Neural cell (in vitro differentiated cells): Measurements from ENCODE around the gene DPYD.

ENCODE experiments used
- CTCF ChIP-seq: fragments of 450-650 bp; IDR thresholded peaks from 2 replicates; pipeline ENCODE4 v1.5.1; 2014; ENCODE audit warnings: antibody characterized with exemption, mild to moderate bottlenecking, moderate library complexity; ENCODE audit not compliant: poor library complexity, severe bottlenecking
- EP300 ChIP-seq: fragments of 450-650 bp; conservative IDR thresholded peaks from 2 replicates; pipeline ENCODE4 v1.6.1; 2014; ENCODE audit warnings: antibody characterized with exemption, mild to moderate bottlenecking, moderate library complexity; ENCODE audit not compliant: poor library complexity, severe bottlenecking
- POLR2AphosphoS5 ChIP-seq: IDR thresholded peaks from 2 replicates; pipeline ENCODE4 v1.6.1; 2012

DNA sequence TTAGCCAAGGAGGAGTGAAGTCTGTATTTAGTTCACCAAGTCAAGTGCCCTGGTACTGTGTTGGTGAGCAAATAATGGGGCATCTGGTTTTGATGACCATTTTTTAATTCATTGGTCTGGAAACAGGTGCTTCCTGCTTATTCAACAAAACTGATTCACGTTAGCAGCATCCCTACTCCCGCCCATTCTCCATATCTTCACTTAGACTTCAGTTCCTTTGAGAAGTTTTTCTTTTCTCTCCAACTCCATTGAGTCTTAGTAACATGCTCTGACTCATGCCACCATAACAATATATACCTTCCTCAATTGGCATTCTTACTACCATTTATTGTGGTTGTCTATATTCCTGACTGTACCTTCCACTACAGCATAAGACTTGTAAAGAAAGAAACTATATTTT is 468.9 kb downstream of the DPYD start:
- TF ChIP-seq POLR2AphosphoS5 (no peak), CTCF (no peak), EP300 (no peak)
